Right lobe of liver (tissue), 6 donors: ENCODE measurements around the gene ERC1. TPM values are rescaled to one million over a fixed set of nuclear protein-coding genes. Genes with fewer than 3 reads are reported as not detected.

ENCODE experiments used
- ATAC-seq, 4 donors: fragments of 200-7000 bp; cut with Tn5 transposase; one replicate each; pipeline ENCODE4 v1.9.1; 2020; ENCODE audit warnings: mild to moderate bottlenecking in 4 of 4, moderate library complexity in 4 of 4
- DNase-seq, 3 donors: peaks; one replicate each; pipeline ENCODE4 v3.0.0-alpha.2; 2020
- H3K27ac ChIP-seq, 3 donors: fragments of 200-600 bp; one replicate each; pipeline ENCODE4 v1.8.0; 2022
- H3K27me3 ChIP-seq, 2 donors: fragments of 200-600 bp; one replicate each; pipeline ENCODE4 v1.8.0; 2022
- H3K36me3 ChIP-seq, 4 donors: fragments of 200-600 bp; sonication (generic) in 1 of 4; one replicate each; pipeline versions ENCODE4 v1.5.1 to v1.8.0; 2017 to 2022; ENCODE audit warnings: control low read depth in 1 of 4
- H3K4me1 ChIP-seq, 4 donors: fragments of 200-600 bp; sonication (generic) in 1 of 4; one replicate each; pipeline versions ENCODE4 v1.5.1 to v1.8.0; 2017 to 2022; ENCODE audit warnings: control low read depth in 1 of 4
- H3K4me3 ChIP-seq, 3 donors: fragments of 200-600 bp; one replicate each; pipeline ENCODE4 v1.8.0; 2022
- H3K9me3 ChIP-seq, 4 donors: fragments of 200-600 bp; sonication (generic) in 1 of 4; one replicate each; pipeline versions ENCODE4 v1.5.1 to v1.8.0; 2017 to 2022; ENCODE audit warnings: control low read depth in 1 of 4
- CTCF ChIP-seq, 4 donors: fragments of 200-600 bp in 3 of 4; fragments of 450-650 bp in 1 of 4; IDR thresholded peaks; one replicate each; pipeline versions ENCODE4 v1.5.1 to v1.8.0; 2016 to 2022; ENCODE audit warnings: antibody characterized with exemption in 4 of 4, mild to moderate bottlenecking in 2 of 4
- POLR2A ChIP-seq: fragments of 450-650 bp; IDR thresholded peaks from one replicate; pipeline ENCODE4 v1.6.1; 2017; ENCODE audit warnings: antibody characterized with exemption, mild to moderate bottlenecking
- WGBS: methylation state at CpG from one replicate; pipeline ENCODE4 v1.1.6; 2018; ENCODE audit warnings: low coverage, low lambda C conversion rate; ENCODE audit not compliant: insufficient coverage; ENCODE audit errors: missing lambda C conversion rate; 5-methylcytosine and 5-hydroxymethylcytosine counted together
- intact Hi-C, 2 donors: fragments of 100-400 bp; cut with DNase I; formaldehyde crosslinking; loops; one replicate each; pipeline versions ENCODE4 v1.11.2 to v1.14.1; 2022
- total RNA-seq, 6 experiments: library from RNA; depleted of rRNA in 2 of 6; stranded (reverse); fragments of >200 nt in 2 of 6; fragmentation: NEBNext Ultra II Directional in 3 of 6; extraction: Animal tissue kit (Norgen Biotek cat#: 25700) in 3 of 6; gene quantifications; one replicate each; pipeline versions ENCODE4 v1.1.0 to v1.2.4, GENCODE V29; 2016 to 2023
- donor health status: DM: no; HTN: yes; CAD: no.
- donor health status: DM: no; HTN: no; CAD: no.
- donor health status: DM: no; HTN: no; CAD: no.
- donor health status: DM: no; HTN: yes; CAD: no.
- donor health status: DM: no; HTN: yes; CAD: no.

Gene ERC1
- total RNA-seq, 6 experiments from 2014 or later, result 24.8 to 30.8 (median 28.6) TPM

DNA sequence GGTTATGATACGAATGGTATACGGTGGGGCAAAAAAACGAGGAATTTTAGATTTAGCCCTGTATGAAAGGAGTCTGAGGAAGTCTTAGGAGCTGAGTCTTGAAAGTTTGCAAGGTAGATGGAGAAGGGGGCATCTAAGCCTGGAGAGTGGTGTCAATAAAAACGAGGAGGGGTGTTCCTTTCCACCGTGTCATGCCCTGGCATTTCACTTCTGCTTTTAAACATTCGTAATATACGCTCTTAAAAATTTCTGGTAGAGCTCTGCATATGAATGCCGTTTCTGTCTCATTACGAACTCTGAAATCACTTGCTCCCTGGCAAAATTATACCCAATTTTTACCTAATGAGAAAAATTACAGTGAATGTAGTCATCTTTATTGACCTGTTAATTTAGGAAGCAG lies 170.2 kb downstream of the ERC1 start:
- Histone ChIP-seq H3K27ac (no peak overlapping the region), H3K36me3 (no peaks in the 10 kb centered on the region), H3K9me3 (no peaks in the 10 kb centered on the region), H3K4me3 (no peak overlapping the region), H3K4me1 (no peaks in the 10 kb centered on the region), H3K27me3 (no peaks in the 10 kb centered on the region)
- ATAC-seq (no peak), DNase-seq (no peak)
- no peak for TF ChIP-seq POLR2A
- no peak for TF ChIP-seq CTCF (IDR thresholded peaks at IDR 0.05)
- intact Hi-C loops, result no loop called here
- 81% methylated on average over 9 of the region's 9 CpGs for WGBS

GRCh38 chr12:1162081-1162760 lies 171.2 kb downstream of the ERC1 start:
- no peak for TF ChIP-seq CTCF (IDR thresholded peaks at IDR 0.05)
- no peak for TF ChIP-seq POLR2A
- DNase-seq (no peak), ATAC-seq (no peak)
- Histone ChIP-seq H3K27ac (no peak overlapping the region), H3K9me3 (no peaks in the 10 kb centered on the region), H3K27me3 (no peaks in the 10 kb centered on the region), H3K4me3 (no peak overlapping the region), H3K4me1 (no peaks in the 10 kb centered on the region), H3K36me3 (no peaks in the 10 kb centered on the region)
- whole genome bisulfite sequencing, result 82% methylated on average over 5 of the region's 5 CpGs
- intact Hi-C loops, result no loop called here

- no peaks in the 10 kb centered on the region for H3K36me3 ChIP-seq
- no peak for TF ChIP-seq CTCF (IDR thresholded peaks at IDR 0.05)
- no peak for TF ChIP-seq POLR2A
- 90% methylated on average over 7 of the region's 12 CpGs for WGBS
- intact Hi-C loops, result no loop called here
- no peaks in the 10 kb centered on the region for H3K27me3 ChIP-seq
- H3K9me3 ChIP-seq, result no peaks in the 10 kb centered on the region
- H3K4me1 ChIP-seq, result no peaks in the 10 kb centered on the region
- no peak overlapping the region for H3K27ac ChIP-seq
- H3K4me3 ChIP-seq, result no peak overlapping the region
- no peak for ATAC-seq
- no peak for DNase-seq
Measured at GRCh38 chr12:1167784-1168183, 176.8 kb downstream of the ERC1 start.

- no peaks in the 10 kb centered on the region for H3K27me3 ChIP-seq
- intact Hi-C loops, result no loop called here
- no peak for ATAC-seq
- no peak overlapping the region for H3K27ac ChIP-seq
- 96% methylated on average over 3 of the region's 3 CpGs for WGBS
- H3K4me3 ChIP-seq, result no peak overlapping the region
- H3K4me1 ChIP-seq, result no peaks in the 10 kb centered on the region
- no peaks in the 10 kb centered on the region for H3K36me3 ChIP-seq
- no peak for DNase-seq
- no peaks in the 10 kb centered on the region for H3K9me3 ChIP-seq
- TF ChIP-seq CTCF (IDR thresholded peaks at IDR 0.05) (no peak), POLR2A (no peak)
Measured at GRCh38 chr12:1170411-1170810, 179.4 kb downstream of the ERC1 start.
